ENCODE data around the gene PGBD1. TPM values are rescaled to one million over a fixed set of nuclear protein-coding genes. Genes with fewer than 3 reads are reported as not detected.
"Not testable (repeated sequence)": the region's sequence is repeated elsewhere in the genome, so short reads cannot be mapped to it uniquely, and the experiment has no call there.

Gene PGBD1
- total RNA-seq, 2 donors from 2014 or later: 7.3 to 8.3 TPM

- peaks cover 8% of the 10 kb centered on the region for H3K36me3 ChIP-seq
- H3K4me1 ChIP-seq (ENCODE audit: control insufficient read depth in 1 of 2, low read depth in 2 of 2): no peaks in the 10 kb centered on the region
These were observed 10.2 kb downstream of the PGBD1 start for GRCh38 chr6:28291573-28291972.

GRCh38 chr6:28295326-28295725, 14.0 kb downstream of the PGBD1 start:
- DNase-seq (ENCODE audit: low spot score): no peak
- no peaks in the 10 kb centered on the region for H3K9me3 ChIP-seq
- no peak for TF ChIP-seq CTCF (IDR thresholded peaks at IDR 0.05)
- no peak overlapping the region for H3K27ac ChIP-seq
- no peak for ATAC-seq (ENCODE audit: insufficient number of reproducible peaks, low FRiP score, low read depth)
- H3K36me3 ChIP-seq: peaks cover under 1% of the 10 kb centered on the region
- H3K27me3 ChIP-seq (replicated peaks; ENCODE audit: insufficient read depth): no peaks in the 10 kb centered on the region
- no peaks in the 10 kb centered on the region for H3K4me1 ChIP-seq (ENCODE audit: control insufficient read depth in 1 of 2, low read depth in 2 of 2)
- no peak overlapping the region for H3K4me3 ChIP-seq

More at GRCh38 chr6:28291573-28291972, 10.2 kb downstream of the PGBD1 start:
- no peak overlapping the region for H3K4me3 ChIP-seq
- DNase-seq (ENCODE audit: low spot score): no peak
- no peaks in the 10 kb centered on the region for H3K9me3 ChIP-seq
- no peak overlapping the region for H3K27ac ChIP-seq
- no peaks in the 10 kb centered on the region for H3K27me3 ChIP-seq (replicated peaks; ENCODE audit: insufficient read depth)
- TF ChIP-seq CTCF (IDR thresholded peaks at IDR 0.05): no peak
- ATAC-seq (ENCODE audit: insufficient number of reproducible peaks, low FRiP score, low read depth): no peak

GRCh38 chr6:28296520-28297060, 15.2 kb downstream of the PGBD1 start:
- TF ChIP-seq CTCF (IDR thresholded peaks at IDR 0.05): no peak
- Histone ChIP-seq H3K27me3 (replicated peaks; ENCODE audit: insufficient read depth) (no peaks in the 10 kb centered on the region), H3K27ac (no peak overlapping the region), H3K4me1 (ENCODE audit: control insufficient read depth in 1 of 2, low read depth in 2 of 2) (no peaks in the 10 kb centered on the region), H3K4me3 (no peak overlapping the region), H3K36me3 (peaks cover 8% of the 10 kb centered on the region), H3K9me3 (no peaks in the 10 kb centered on the region)
- DNase-seq (ENCODE audit: low spot score) (no peak), ATAC-seq (ENCODE audit: insufficient number of reproducible peaks, low FRiP score, low read depth) (no peak)

- peaks cover 9% of the 10 kb centered on the region for H3K9me3 ChIP-seq
- ATAC-seq (ENCODE audit: insufficient number of reproducible peaks, low FRiP score, low read depth): no peak
- TF ChIP-seq CTCF (IDR thresholded peaks at IDR 0.05): no peak
- no peaks in the 10 kb centered on the region for H3K4me1 ChIP-seq (ENCODE audit: control insufficient read depth in 1 of 2, low read depth in 2 of 2)
- DNase-seq (ENCODE audit: low spot score): no peak
- no peaks in the 10 kb centered on the region for H3K27me3 ChIP-seq (replicated peaks; ENCODE audit: insufficient read depth)
- no peak overlapping the region for H3K27ac ChIP-seq
- peaks cover 11% of the 10 kb centered on the region for H3K36me3 ChIP-seq
- no peak overlapping the region for H3K4me3 ChIP-seq
These were observed 22.2 kb downstream of the PGBD1 start for GRCh38 chr6:28303570-28303969.

GRCh38 chr6:28306363-28306762, 25.0 kb downstream of the PGBD1 start:
- not testable (repeated sequence) for H3K27me3 ChIP-seq (replicated peaks; ENCODE audit: insufficient read depth); H3K4me1 ChIP-seq (ENCODE audit: control insufficient read depth in 1 of 2, low read depth in 2 of 2); ATAC-seq (ENCODE audit: insufficient number of reproducible peaks, low FRiP score, low read depth); H3K4me3 ChIP-seq; H3K36me3 ChIP-seq; H3K27ac ChIP-seq; DNase-seq (ENCODE audit: low spot score)
- H3K9me3 ChIP-seq: peaks cover 11% of the 10 kb centered on the region

Data from thoracic aorta (tissue), 2 donors.